Lower leg skin (tissue), 3 donors: ENCODE results near the gene ANO2.

Experiments used
- POLR2A ChIP-seq, 2 donors: fragments of 450-650 bp; IDR thresholded peaks; one replicate each; pipeline ENCODE4 v1.6.1; 2016 to 2017; ENCODE audit warnings: antibody characterized with exemption in 2 of 2, mild to moderate bottlenecking in 1 of 2, moderate library complexity in 1 of 2
- TF ChIP-seq, protein P1 (sequence below), 3 donors: fragments of 450-650 bp; IDR thresholded peaks; one replicate each; pipeline ENCODE4 v1.5.1; 2016; ENCODE audit warnings: antibody characterized with exemption in 3 of 3, mild to moderate bottlenecking in 3 of 3, moderate library complexity in 2 of 3

DNA sequence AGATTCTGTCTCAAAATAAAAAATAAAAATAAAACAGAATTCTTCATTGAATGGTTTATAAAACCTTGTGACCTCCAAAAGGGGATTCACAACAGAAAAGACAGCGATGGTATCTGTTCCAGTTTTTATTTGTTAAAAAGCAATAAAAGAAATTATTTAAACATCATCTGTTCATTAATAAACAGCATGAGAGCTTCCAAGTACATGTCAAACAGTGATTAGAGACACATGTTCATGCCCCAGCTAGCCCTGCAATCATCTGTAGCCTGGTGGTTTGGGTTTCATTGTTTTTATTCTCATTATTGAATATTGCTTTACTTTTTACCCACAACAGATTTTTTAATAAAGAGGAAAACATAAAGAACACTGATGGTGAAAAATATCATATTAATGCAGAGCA is 173.3 kb downstream of the ANO2 start:
- TF ChIP-seq, protein P1, sequence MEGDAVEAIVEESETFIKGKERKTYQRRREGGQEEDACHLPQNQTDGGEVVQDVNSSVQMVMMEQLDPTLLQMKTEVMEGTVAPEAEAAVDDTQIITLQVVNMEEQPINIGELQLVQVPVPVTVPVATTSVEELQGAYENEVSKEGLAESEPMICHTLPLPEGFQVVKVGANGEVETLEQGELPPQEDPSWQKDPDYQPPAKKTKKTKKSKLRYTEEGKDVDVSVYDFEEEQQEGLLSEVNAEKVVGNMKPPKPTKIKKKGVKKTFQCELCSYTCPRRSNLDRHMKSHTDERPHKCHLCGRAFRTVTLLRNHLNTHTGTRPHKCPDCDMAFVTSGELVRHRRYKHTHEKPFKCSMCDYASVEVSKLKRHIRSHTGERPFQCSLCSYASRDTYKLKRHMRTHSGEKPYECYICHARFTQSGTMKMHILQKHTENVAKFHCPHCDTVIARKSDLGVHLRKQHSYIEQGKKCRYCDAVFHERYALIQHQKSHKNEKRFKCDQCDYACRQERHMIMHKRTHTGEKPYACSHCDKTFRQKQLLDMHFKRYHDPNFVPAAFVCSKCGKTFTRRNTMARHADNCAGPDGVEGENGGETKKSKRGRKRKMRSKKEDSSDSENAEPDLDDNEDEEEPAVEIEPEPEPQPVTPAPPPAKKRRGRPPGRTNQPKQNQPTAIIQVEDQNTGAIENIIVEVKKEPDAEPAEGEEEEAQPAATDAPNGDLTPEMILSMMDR (IDR thresholded peaks at IDR 0.05) = no peak
- TF ChIP-seq POLR2A (IDR thresholded peaks at IDR 0.05) = no peak
